ENCODE measurements around the gene PKNOX2. TPM values are rescaled to one million over a fixed set of nuclear protein-coding genes. Genes with fewer than 3 reads are reported as not detected.

The PKNOX2 gene
- total RNA-seq, 2 experiments from 2014 or later = not detected

- no peak overlapping the region for H3K4me3 ChIP-seq (ENCODE audit: low read depth, low read length, poor library complexity, severe bottlenecking)
Observed at GRCh38 chr11:125370561-125371389, 206.2 kb downstream of the PKNOX2 start.

GRCh38 chr11:125371431-125371935 lies 206.9 kb downstream of the PKNOX2 start:
- H3K79me2 ChIP-seq (ENCODE audit: insufficient read depth, low read depth, low read length) = no peaks in the 10 kb centered on the region
- intact Hi-C loops (cut with micrococcal nuclease; ENCODE audit: unreplicated experiment) = no loop called here
- H3K4me1 ChIP-seq (ENCODE audit: insufficient read depth, low read length, poor library complexity, severe bottlenecking) = no peaks in the 10 kb centered on the region
- ChIA-PET CTCF (ENCODE audit: unreplicated experiment) (no interaction called here), POLR2A (no interaction called here)
- no peak for DNase-seq (ENCODE audit: low spot score)
- BruUV-seq (replicated peaks) = no TSS peak
- H3K36me3 ChIP-seq (ENCODE audit: insufficient read depth, low read length) = no peaks in the 10 kb centered on the region
- no peak for TF ChIP-seq EZH2phosphoT487 (IDR thresholded peaks at IDR 0.05; ENCODE audit: borderline replicate concordance, low read depth, low read length)
- H2AFZ ChIP-seq (ENCODE audit: low read length) = no peak overlapping the region
- H3K4me2 ChIP-seq (ENCODE audit: low read length) = no peak overlapping the region
- no peaks in the 10 kb centered on the region for H4K20me1 ChIP-seq (ENCODE audit: insufficient read depth, low read length)
- H3K27ac ChIP-seq (ENCODE audit: low read depth, low read length, poor library complexity, severe bottlenecking) = no peak overlapping the region
- H3K4me3 ChIP-seq (ENCODE audit: low read depth, low read length, poor library complexity, severe bottlenecking) = no peak overlapping the region
- H3K9me2 ChIP-seq (ENCODE audit: insufficient read depth, low read length) = no peaks in the 10 kb centered on the region
- no peaks in the 10 kb centered on the region for H3K9me3 ChIP-seq (ENCODE audit: low read length)

More at GRCh38 chr11:125370561-125371389, 206.2 kb downstream of the PKNOX2 start:
- DNase-seq (ENCODE audit: low spot score) = no peak
- ChIA-PET POLR2A (no interaction called here), CTCF (ENCODE audit: unreplicated experiment) (no interaction called here)
- H3K9me3 ChIP-seq (ENCODE audit: low read length) = no peaks in the 10 kb centered on the region
- no peak overlapping the region for H2AFZ ChIP-seq (ENCODE audit: low read length)
- H3K27ac ChIP-seq (ENCODE audit: low read depth, low read length, poor library complexity, severe bottlenecking) = no peak overlapping the region
- H3K4me1 ChIP-seq (ENCODE audit: insufficient read depth, low read length, poor library complexity, severe bottlenecking) = no peaks in the 10 kb centered on the region
- H3K9me2 ChIP-seq (ENCODE audit: insufficient read depth, low read length) = no peaks in the 10 kb centered on the region
- H3K36me3 ChIP-seq (ENCODE audit: insufficient read depth, low read length) = no peaks in the 10 kb centered on the region
- no peak for TF ChIP-seq CTCF (conservative IDR thresholded peaks at IDR 0.05; ENCODE audit: low read length)
- H4K20me1 ChIP-seq (ENCODE audit: insufficient read depth, low read length) = no peaks in the 10 kb centered on the region
- BruUV-seq (replicated peaks) = no TSS peak
- H3K79me2 ChIP-seq (ENCODE audit: insufficient read depth, low read depth, low read length) = no peaks in the 10 kb centered on the region
- H3K4me2 ChIP-seq (ENCODE audit: low read length) = no peak overlapping the region
- intact Hi-C loops (cut with micrococcal nuclease; ENCODE audit: unreplicated experiment) = no loop called here

- Histone ChIP-seq H3K4me2 (ENCODE audit: low read length) (no peak overlapping the region), H3K79me2 (ENCODE audit: insufficient read depth, low read depth, low read length) (no peaks in the 10 kb centered on the region), H3K4me3 (ENCODE audit: low read depth, low read length, poor library complexity, severe bottlenecking) (no peak overlapping the region), H3K9me2 (ENCODE audit: insufficient read depth, low read length) (no peaks in the 10 kb centered on the region), H3K36me3 (ENCODE audit: insufficient read depth, low read length) (no peaks in the 10 kb centered on the region), H2AFZ (ENCODE audit: low read length) (no peak overlapping the region), H3K4me1 (ENCODE audit: insufficient read depth, low read length, poor library complexity, severe bottlenecking) (no peaks in the 10 kb centered on the region), H4K20me1 (ENCODE audit: insufficient read depth, low read length) (no peaks in the 10 kb centered on the region), H3K27ac (ENCODE audit: low read depth, low read length, poor library complexity, severe bottlenecking) (no peak overlapping the region), H3K9me3 (ENCODE audit: low read length) (no peaks in the 10 kb centered on the region)
- TF ChIP-seq CTCF (conservative IDR thresholded peaks at IDR 0.05; ENCODE audit: low read length) = no peak
- TF ChIP-seq EZH2phosphoT487 (IDR thresholded peaks at IDR 0.05; ENCODE audit: borderline replicate concordance, low read depth, low read length) = no peak
- POLR2A ChIA-PET = interaction anchor here (1.4 kb wide), 1 partner anchor 14 kb away, joined by 3 read pairs; no protein-coding TSS in a partner anchor
- BruUV-seq (replicated peaks) = no TSS peak
- intact Hi-C loops (cut with micrococcal nuclease; ENCODE audit: unreplicated experiment) = no loop called here
- DNase-seq (ENCODE audit: low spot score) = no peak
- CTCF ChIA-PET (ENCODE audit: unreplicated experiment) = no interaction called here
Observed at GRCh38 chr11:125372088-125372487, 207.5 kb downstream of the PKNOX2 start.

All from OCI-LY7 (cell line).